T-helper 2 cell treated with Interferon-gamma antibody and Interleukin-4, amounts not matched to agents 5 μg/mL and 100 μg/mL, for 36 hours (primary cell): ENCODE results near the gene HAPSTR1.
"Not testable (repeated sequence)": the region's sequence is repeated elsewhere in the genome, so short reads cannot be mapped to it uniquely, and the experiment has no call there.

Source experiments
- DNase-seq: peaks from one replicate; pipeline ENCODE4 v3.0.0; 2021; ENCODE audit warnings: low spot score
- H3K27ac Mint-ChIP-seq: one replicate; pipeline ENCODE4 v1.8.0; 2021; ENCODE audit warnings: mild to moderate bottlenecking, mixed read lengths
- H3K27me3 Mint-ChIP-seq: one replicate; pipeline ENCODE4 v1.8.0; 2021; ENCODE audit warnings: low read depth, mixed read lengths
- H3K36me3 Mint-ChIP-seq: one replicate; pipeline ENCODE4 v1.8.0; 2021; ENCODE audit warnings: low read depth, mixed read lengths
- H3K4me1 Mint-ChIP-seq: one replicate; pipeline ENCODE4 v1.8.0; 2021; ENCODE audit warnings: low read depth, mixed read lengths
- H3K4me3 Mint-ChIP-seq: one replicate; pipeline ENCODE4 v1.8.0; 2022; ENCODE audit warnings: mild to moderate bottlenecking, moderate library complexity, mixed read lengths
- H3K9me3 Mint-ChIP-seq: one replicate; pipeline ENCODE4 v1.8.0; 2021; ENCODE audit warnings: mixed read lengths

HAPSTR1 gene

GRCh38 chr16:9090960-9091866 is at the start of gene HAPSTR1:
HAPSTR1 (plus strand) TSS chr16:9091644; CDS start chr16:9092045, 401 bp downstream.
- peak; percentile 99 for DNase-seq
- no peaks in the 10 kb centered on the region for H3K9me3 Mint-ChIP-seq
- H3K4me1 Mint-ChIP-seq = peaks cover 26% of the 10 kb centered on the region
- H3K36me3 Mint-ChIP-seq = peaks cover 32% of the 10 kb centered on the region
- H3K4me3 Mint-ChIP-seq = peak within 1 kb of the TSS; percentile 100
- H3K27ac Mint-ChIP-seq = peak within 1 kb of the TSS; percentile 99
- H3K27me3 Mint-ChIP-seq = no peaks in the 10 kb centered on the region

- Mint-ChIP-seq H3K27me3 (no peaks in the 10 kb centered on the region), H3K27ac (no peak overlapping the region), H3K4me3 (no peak overlapping the region), H3K4me1 (peaks cover 6% of the 10 kb centered on the region), H3K36me3 (no peaks in the 10 kb centered on the region), H3K9me3 (peaks cover 14% of the 10 kb centered on the region)
- no peak for DNase-seq
These were observed 48.9 kb upstream of the HAPSTR1 start for GRCh38 chr16:9042533-9042932.

- DNase-seq = no peak
- Mint-ChIP-seq H3K9me3 (peaks cover 14% of the 10 kb centered on the region), H3K4me3 (no peak overlapping the region), H3K4me1 (peaks cover 12% of the 10 kb centered on the region), H3K27ac (no peak overlapping the region), H3K27me3 (no peaks in the 10 kb centered on the region), H3K36me3 (no peaks in the 10 kb centered on the region)
These were observed 48.3 kb upstream of the HAPSTR1 start for GRCh38 chr16:9042964-9043680.

- not testable (repeated sequence) for H3K27me3 Mint-ChIP-seq, H3K36me3 Mint-ChIP-seq, H3K4me3 Mint-ChIP-seq, DNase-seq, H3K27ac Mint-ChIP-seq
- Mint-ChIP-seq H3K9me3 (peaks cover 14% of the 10 kb centered on the region), H3K4me1 (peaks cover 14% of the 10 kb centered on the region)
These were observed 45.9 kb upstream of the HAPSTR1 start for GRCh38 chr16:9045562-9045961.

GRCh38 chr16:9046667-9047055 is 44.8 kb upstream of the HAPSTR1 start:
- no peak for DNase-seq
- no peak overlapping the region for H3K4me3 Mint-ChIP-seq
- peaks cover 14% of the 10 kb centered on the region for H3K9me3 Mint-ChIP-seq
- no peaks in the 10 kb centered on the region for H3K27me3 Mint-ChIP-seq
- H3K36me3 Mint-ChIP-seq = no peaks in the 10 kb centered on the region
- no peak overlapping the region for H3K27ac Mint-ChIP-seq
- H3K4me1 Mint-ChIP-seq = peaks cover 14% of the 10 kb centered on the region

- Mint-ChIP-seq H3K27ac (peak overlapping the region; percentile 32), H3K27me3 (no peaks in the 10 kb centered on the region), H3K36me3 (no peaks in the 10 kb centered on the region), H3K4me3 (no peak overlapping the region), H3K9me3 (peaks cover 14% of the 10 kb centered on the region), H3K4me1 (peaks cover 14% of the 10 kb centered on the region)
- peak; percentile 75 for DNase-seq
These were observed 43.6 kb upstream of the HAPSTR1 start for GRCh38 chr16:9047689-9048301.

GRCh38 chr16:9048302-9048700 is 43.1 kb upstream of the HAPSTR1 start:
- H3K4me1 Mint-ChIP-seq = peaks cover 15% of the 10 kb centered on the region
- DNase-seq = no peak
- no peak overlapping the region for H3K27ac Mint-ChIP-seq
- no peaks in the 10 kb centered on the region for H3K36me3 Mint-ChIP-seq
- H3K27me3 Mint-ChIP-seq = no peaks in the 10 kb centered on the region
- H3K4me3 Mint-ChIP-seq = no peak overlapping the region
- H3K9me3 Mint-ChIP-seq = peaks cover 14% of the 10 kb centered on the region

GRCh38 chr16:9049241-9049640 is 42.2 kb upstream of the HAPSTR1 start:
- Mint-ChIP-seq H3K9me3 (peaks cover 14% of the 10 kb centered on the region), H3K4me3 (no peak overlapping the region), H3K4me1 (peaks cover 15% of the 10 kb centered on the region), H3K36me3 (no peaks in the 10 kb centered on the region), H3K27ac (no peak overlapping the region), H3K27me3 (no peaks in the 10 kb centered on the region)
- DNase-seq = no peak

- Mint-ChIP-seq H3K4me1 (peaks cover 15% of the 10 kb centered on the region), H3K4me3 (no peak overlapping the region), H3K27me3 (no peaks in the 10 kb centered on the region), H3K36me3 (no peaks in the 10 kb centered on the region), H3K9me3 (peaks cover 14% of the 10 kb centered on the region), H3K27ac (no peak overlapping the region)
- DNase-seq = no peak
These were observed 41.2 kb upstream of the HAPSTR1 start for GRCh38 chr16:9050102-9050830.

- DNase-seq = no peak
- Mint-ChIP-seq H3K36me3 (no peaks in the 10 kb centered on the region), H3K27me3 (no peaks in the 10 kb centered on the region), H3K4me3 (no peak overlapping the region), H3K4me1 (peaks cover 3% of the 10 kb centered on the region), H3K27ac (no peak overlapping the region), H3K9me3 (no peaks in the 10 kb centered on the region)
These were observed 38.3 kb upstream of the HAPSTR1 start for GRCh38 chr16:9053006-9053601.

- no peaks in the 10 kb centered on the region for H3K27me3 Mint-ChIP-seq
- no peak overlapping the region for H3K4me3 Mint-ChIP-seq
- H3K36me3 Mint-ChIP-seq = no peaks in the 10 kb centered on the region
- no peaks in the 10 kb centered on the region for H3K9me3 Mint-ChIP-seq
- peaks cover 2% of the 10 kb centered on the region for H3K4me1 Mint-ChIP-seq
- no peak for DNase-seq
- H3K27ac Mint-ChIP-seq = no peak overlapping the region
These were observed 37.0 kb upstream of the HAPSTR1 start for GRCh38 chr16:9054460-9054859.

- H3K9me3 Mint-ChIP-seq = no peaks in the 10 kb centered on the region
- peaks cover 2% of the 10 kb centered on the region for H3K4me1 Mint-ChIP-seq
- no peak overlapping the region for H3K27ac Mint-ChIP-seq
- H3K4me3 Mint-ChIP-seq = no peak overlapping the region
- H3K36me3 Mint-ChIP-seq = no peaks in the 10 kb centered on the region
- DNase-seq = no peak
- H3K27me3 Mint-ChIP-seq = no peaks in the 10 kb centered on the region
These were observed 36.3 kb upstream of the HAPSTR1 start for GRCh38 chr16:9055115-9055514.

- no peak for DNase-seq
- Mint-ChIP-seq H3K4me1 (peaks cover 4% of the 10 kb centered on the region), H3K27me3 (no peaks in the 10 kb centered on the region), H3K27ac (no peak overlapping the region), H3K4me3 (no peak overlapping the region), H3K36me3 (no peaks in the 10 kb centered on the region), H3K9me3 (no peaks in the 10 kb centered on the region)
These were observed 35.8 kb upstream of the HAPSTR1 start for GRCh38 chr16:9055661-9056060.
